ENCODE results near the gene PLTP. TPM values are rescaled to one million over a fixed set of nuclear protein-coding genes. Genes with fewer than 3 reads are reported as not detected.

Gene PLTP
- total and polyA plus RNA-seq, 2 of the 13 experiments (the other 11 are each of a cell fraction or from before 2014, with no cell fraction given) = 16.9 to 28.6 TPM

DNA sequence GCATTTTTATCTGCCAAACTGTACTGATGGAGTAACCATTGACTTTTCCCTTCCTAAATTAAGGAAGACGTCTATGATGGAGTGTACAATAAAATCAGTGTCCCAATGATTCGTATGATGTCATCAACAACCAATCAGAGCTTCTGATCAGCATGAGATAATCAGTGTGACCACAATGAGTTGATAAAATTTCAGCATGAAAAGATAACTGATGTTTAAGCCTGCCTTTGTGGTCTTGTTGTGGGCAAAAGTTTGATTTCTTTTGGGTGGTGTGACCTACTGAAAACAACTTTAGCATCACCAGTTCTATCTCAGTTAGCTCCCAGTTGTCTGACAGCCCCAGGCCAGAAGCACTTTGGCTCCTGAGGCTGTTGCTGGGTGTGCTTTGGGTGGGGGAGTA, 25.8 kb upstream of the PLTP start:
- ATAC-seq = no peak
- BruUV-seq (replicated peaks) = no TSS peak

DNA sequence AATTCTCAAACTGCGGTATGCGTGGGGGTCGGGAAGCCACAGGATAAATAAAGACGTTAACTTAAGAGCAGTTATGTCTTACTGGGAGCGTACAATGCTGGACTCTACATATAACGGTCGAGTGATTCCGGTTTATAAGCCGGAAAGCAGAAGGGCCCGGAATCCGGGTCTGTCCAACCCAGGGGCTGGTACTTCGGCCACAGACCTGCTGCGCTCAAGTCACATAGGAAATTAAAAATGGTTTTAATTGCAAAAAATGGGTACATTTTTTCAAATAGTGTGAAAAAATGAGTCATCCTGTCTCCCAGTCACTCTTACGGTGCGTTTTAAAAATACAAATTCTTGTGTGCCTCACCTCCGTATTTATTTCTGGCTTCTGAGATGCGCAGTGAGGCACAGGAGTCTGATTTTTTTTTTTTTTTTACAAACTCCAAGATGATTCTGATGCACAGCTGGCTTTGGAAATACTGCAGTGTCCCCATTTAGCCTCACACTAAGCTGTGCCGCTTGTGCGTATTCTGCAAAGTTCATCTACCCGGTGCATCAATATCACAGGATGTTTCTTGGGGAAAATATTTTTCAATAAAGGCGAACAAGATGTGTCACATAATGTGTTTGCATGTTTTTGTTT, 23.6 kb upstream of the PLTP start:
- Histone ChIP-seq H4K20me1 (ENCODE audit: insufficient read depth, low read length) (no peaks in the 10 kb centered on the region), H3K9me3 (ENCODE audit: low read length) (no peaks in the 10 kb centered on the region), H2AFZ (ENCODE audit: low read length) (peak overlapping the region; percentile 62), H3K36me3 (replicated peaks in 1 of 2; ENCODE audit: control insufficient read depth in 1 of 2, insufficient read depth in 2 of 2, low read length in 2 of 2) (peaks cover 32 to 35% of the 10 kb centered on the region in 2 experiments; a peak in 4 of 5 replicates), H3K4me3 (replicated peaks in 1 of 3; ENCODE audit: insufficient read depth in 1 of 3, low read depth in 2 of 3, low read length in 3 of 3) (peak overlapping the region; percentile 65 to 91 (median 76)), H3K4me2 (ENCODE audit: low read depth, low read length) (peak overlapping the region; percentile 96), H3K27me3 (ENCODE audit: control insufficient read depth in 1 of 2, insufficient read depth in 2 of 2, low read length in 2 of 2) (no peaks in the 10 kb centered on the region; a peak in 1 of 5 replicates), H3K27ac (ENCODE audit: extremely low read length, insufficient read depth, low read length) (peak overlapping the region; percentile 79), H3K79me2 (ENCODE audit: insufficient read depth, low read length) (peaks cover 24% of the 10 kb centered on the region), H3K9ac (ENCODE audit: insufficient read depth, low read depth, low read length) (peak overlapping the region; percentile 85), H3K4me1 (ENCODE audit: insufficient read depth, low read length) (peaks cover 51% of the 10 kb centered on the region)
- peak; percentile 20 for ATAC-seq
- TSS peak; percentile 79 for BruUV-seq (replicated peaks)
- WGBS (ENCODE audit: low lambda C conversion rate) = 14% methylated on average over 21 of the region's 21 CpGs
- POLR2A ChIA-PET = interaction anchor here (0.6 to 5.9 kb wide), 36 partner anchors 8 to 738 kb away, joined by 3 to 201 read pairs (median 5); partner anchors contain the start of genes ACOT8, CTSA, NEURL2 and PLTP
- in situ Hi-C loops (cut with HindIII; ENCODE audit: extremely low pct_ligation_motif_present, low pct_unique_long_range_greater_than_20kb) = no loop called here
- CTCF ChIA-PET (ENCODE audit: low intra/inter-chr PET ratio, low total read pairs) = no interaction called here
- no peak for DNase-seq (ENCODE audit: low spot score)
- intact Hi-C loops (cut with micrococcal nuclease; ENCODE audit: unreplicated experiment) = loop anchor here (2.0 kb wide), 2 partner anchors 45 to 79 kb away; partner anchors contain the start of genes ACOT8, CTSA, NEURL2 and ZSWIM3
- FAIRE-seq = no peak
- TF ChIP-seq, protein P1, sequence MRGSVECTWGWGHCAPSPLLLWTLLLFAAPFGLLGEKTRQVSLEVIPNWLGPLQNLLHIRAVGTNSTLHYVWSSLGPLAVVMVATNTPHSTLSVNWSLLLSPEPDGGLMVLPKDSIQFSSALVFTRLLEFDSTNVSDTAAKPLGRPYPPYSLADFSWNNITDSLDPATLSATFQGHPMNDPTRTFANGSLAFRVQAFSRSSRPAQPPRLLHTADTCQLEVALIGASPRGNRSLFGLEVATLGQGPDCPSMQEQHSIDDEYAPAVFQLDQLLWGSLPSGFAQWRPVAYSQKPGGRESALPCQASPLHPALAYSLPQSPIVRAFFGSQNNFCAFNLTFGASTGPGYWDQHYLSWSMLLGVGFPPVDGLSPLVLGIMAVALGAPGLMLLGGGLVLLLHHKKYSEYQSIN (CRISPR knock-in tag; IDR thresholded peaks at IDR 0.05; ENCODE audit: borderline replicate concordance) = no peak
- TF ChIP-seq ZNF737 (CRISPR knock-in tag; IDR thresholded peaks at IDR 0.05; ENCODE audit: borderline replicate concordance) (no peak), RORA (CRISPR knock-in tag; IDR thresholded peaks at IDR 0.05) (no peak), HMG20A (CRISPR knock-in tag; IDR thresholded peaks at IDR 0.05; ENCODE audit: borderline replicate concordance) (no peak), MXI1 (IDR thresholded peaks at IDR 0.05; ENCODE audit: borderline replicate concordance, low read depth, low read length) (no peak), NFE2 (CRISPR knock-in tag; IDR thresholded peaks at IDR 0.05) (no peak), PRMT3 (CRISPR knock-in tag; IDR thresholded peaks at IDR 0.05; ENCODE audit: borderline replicate concordance, low read depth) (no peak), ZNF605 (CRISPR knock-in tag; IDR thresholded peaks at IDR 0.05) (no peak; the same call in 1 of the 2 replicates)
- TF ChIP-seq, protein P2, sequence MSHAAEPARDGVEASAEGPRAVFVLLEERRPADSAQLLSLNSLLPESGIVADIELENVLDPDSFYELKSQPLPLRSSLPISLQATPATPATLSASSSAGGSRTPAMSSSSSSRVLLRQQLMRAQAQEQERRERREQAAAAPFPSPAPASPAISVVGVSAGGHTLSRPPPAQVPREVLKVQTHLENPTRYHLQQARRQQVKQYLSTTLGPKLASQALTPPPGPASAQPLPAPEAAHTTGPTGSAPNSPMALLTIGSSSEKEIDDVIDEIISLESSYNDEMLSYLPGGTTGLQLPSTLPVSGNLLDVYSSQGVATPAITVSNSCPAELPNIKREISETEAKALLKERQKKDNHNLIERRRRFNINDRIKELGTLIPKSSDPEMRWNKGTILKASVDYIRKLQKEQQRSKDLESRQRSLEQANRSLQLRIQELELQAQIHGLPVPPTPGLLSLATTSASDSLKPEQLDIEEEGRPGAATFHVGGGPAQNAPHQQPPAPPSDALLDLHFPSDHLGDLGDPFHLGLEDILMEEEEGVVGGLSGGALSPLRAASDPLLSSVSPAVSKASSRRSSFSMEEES (CRISPR knock-in tag; IDR thresholded peaks at IDR 0.05) = peak; percentile 17; the same call in 1 of the 2 replicates
- TF ChIP-seq, protein P3, sequence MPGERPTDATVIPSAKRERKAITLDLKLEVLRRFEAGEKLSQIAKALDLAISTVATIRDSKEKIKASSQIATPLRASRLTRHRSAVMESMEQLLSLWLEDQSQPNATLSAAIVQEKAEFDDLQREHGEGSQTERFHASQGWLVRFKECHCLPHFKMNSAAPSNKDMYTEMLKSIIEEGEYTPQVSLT (CRISPR knock-in tag; IDR thresholded peaks at IDR 0.05; ENCODE audit: borderline replicate concordance, low read depth) = no peak

More for the DNA sequence above, 25.8 kb upstream of the PLTP start:
- DNase-seq (ENCODE audit: low spot score) (no peak), FAIRE-seq (no peak)
- in situ Hi-C loops (cut with HindIII; ENCODE audit: extremely low pct_ligation_motif_present, low pct_unique_long_range_greater_than_20kb) = no loop called here
- H4K20me1 ChIP-seq (ENCODE audit: insufficient read depth, low read length) = no peaks in the 10 kb centered on the region
- H3K9me3 ChIP-seq (ENCODE audit: low read length) = no peaks in the 10 kb centered on the region
- no peaks in the 10 kb centered on the region; a peak in 1 of 5 replicates for H3K27me3 ChIP-seq (ENCODE audit: control insufficient read depth in 1 of 2, insufficient read depth in 2 of 2, low read length in 2 of 2)
- ChIA-PET POLR2A (interaction anchor here (2.1 to 5.9 kb wide), 2 partner anchors 9 to 46 kb away, joined by 7 to 201 read pairs; partner anchors contain the start of genes CTSA and NEURL2), CTCF (ENCODE audit: low intra/inter-chr PET ratio, low total read pairs) (no interaction called here)
- H3K27ac ChIP-seq (ENCODE audit: extremely low read length, insufficient read depth, low read length) = no peak overlapping the region
- TF ChIP-seq ATF7 (IDR thresholded peaks at IDR 0.05) (peak; percentile 98), ATF7 (CRISPR knock-in tag; IDR thresholded peaks at IDR 0.05) (no peak), CREB1 (IDR thresholded peaks at IDR 0.05) (peak; percentile 87), CREB1 (CRISPR knock-in tag; IDR thresholded peaks at IDR 0.05) (no peak), PAF1 (CRISPR knock-in tag; IDR thresholded peaks at IDR 0.05) (no peak)
- TF ChIP-seq, protein P4, sequence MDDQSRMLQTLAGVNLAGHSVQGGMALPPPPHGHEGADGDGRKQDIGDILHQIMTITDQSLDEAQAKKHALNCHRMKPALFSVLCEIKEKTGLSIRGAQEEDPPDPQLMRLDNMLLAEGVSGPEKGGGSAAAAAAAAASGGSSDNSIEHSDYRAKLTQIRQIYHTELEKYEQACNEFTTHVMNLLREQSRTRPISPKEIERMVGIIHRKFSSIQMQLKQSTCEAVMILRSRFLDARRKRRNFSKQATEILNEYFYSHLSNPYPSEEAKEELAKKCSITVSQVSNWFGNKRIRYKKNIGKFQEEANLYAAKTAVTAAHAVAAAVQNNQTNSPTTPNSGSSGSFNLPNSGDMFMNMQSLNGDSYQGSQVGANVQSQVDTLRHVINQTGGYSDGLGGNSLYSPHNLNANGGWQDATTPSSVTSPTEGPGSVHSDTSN (CRISPR knock-in tag; IDR thresholded peaks at IDR 0.05; ENCODE audit: borderline replicate concordance) = no peak
- WGBS (ENCODE audit: low lambda C conversion rate) = 98% methylated on average over 2 of the region's 2 CpGs
- H3K4me1 ChIP-seq (ENCODE audit: insufficient read depth, low read length) = peaks cover 28% of the 10 kb centered on the region
- H3K36me3 ChIP-seq (replicated peaks in 1 of 2; ENCODE audit: control insufficient read depth in 1 of 2, insufficient read depth in 2 of 2, low read length in 2 of 2) = peaks cover 43 to 44% of the 10 kb centered on the region in 2 experiments
- intact Hi-C loops (cut with micrococcal nuclease; ENCODE audit: unreplicated experiment) = no loop called here
- no peak overlapping the region for H2AFZ ChIP-seq (ENCODE audit: low read length)
- peaks cover 24% of the 10 kb centered on the region for H3K79me2 ChIP-seq (ENCODE audit: insufficient read depth, low read length)
- no peak overlapping the region for H3K4me3 ChIP-seq (replicated peaks in 1 of 3; ENCODE audit: insufficient read depth in 1 of 3, low read depth in 2 of 3, low read length in 3 of 3)
- H3K9ac ChIP-seq (ENCODE audit: insufficient read depth, low read depth, low read length) = no peak overlapping the region
- H3K4me2 ChIP-seq (ENCODE audit: low read depth, low read length) = no peak overlapping the region

All from HepG2 (cell line).